ENCODE results near the gene SBF2.
"Not testable (repeated sequence)": the region's sequence is repeated elsewhere in the genome, so short reads cannot be mapped to it uniquely, and the experiment has no call there.

SBF2 gene

DNA sequence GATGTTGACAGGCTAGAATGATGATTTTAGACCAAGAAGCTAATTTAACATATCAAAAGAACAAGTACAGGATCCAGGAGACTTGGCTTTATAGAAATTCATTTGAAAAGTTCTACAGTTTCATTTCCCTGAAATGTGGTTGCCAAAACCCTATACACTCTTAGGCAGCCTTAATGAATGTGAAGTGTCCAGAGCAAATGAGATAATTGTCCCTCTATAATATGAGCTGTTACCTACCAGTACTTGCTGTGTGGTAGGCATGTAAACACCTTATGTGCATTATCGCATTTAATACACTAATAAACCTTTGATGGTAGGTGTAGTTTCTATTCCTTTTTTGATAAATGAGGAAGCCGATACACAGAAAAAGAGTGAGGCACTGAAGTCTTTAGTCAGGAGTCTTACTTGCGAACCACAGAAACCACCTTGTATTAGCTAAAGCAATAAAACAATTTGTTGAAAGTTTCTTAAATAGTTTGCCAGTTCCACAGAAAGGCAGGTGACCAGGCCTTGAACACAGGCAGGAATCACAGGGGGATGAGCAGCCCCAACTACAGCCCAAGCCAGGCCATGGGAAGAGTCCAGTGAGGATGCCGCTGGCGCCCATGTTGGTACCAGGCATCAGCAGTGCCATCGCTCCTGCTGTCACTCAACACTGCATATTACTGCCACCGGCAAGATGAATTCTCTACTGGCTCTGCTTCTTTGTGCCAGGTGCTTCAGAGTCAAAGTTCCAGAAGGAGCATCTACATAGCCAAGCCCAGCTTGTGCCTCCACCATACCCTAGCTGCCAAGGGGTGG, 548.4 kb downstream of the SBF2 start:
- peaks cover 3% of the 10 kb centered on the region for H3K27me3 Mint-ChIP-seq
- no peaks in the 10 kb centered on the region for H3K9me3 Mint-ChIP-seq
- CTCF ChIA-PET: interaction anchor here (0.9 to 7.3 kb wide), 4 partner anchors 132 to 209 kb away, joined by 3 to 106 read pairs (median 34); no protein-coding TSS in a partner anchor
- H3K36me3 Mint-ChIP-seq: peaks cover 6% of the 10 kb centered on the region
- no peak overlapping the region for H3K27ac Mint-ChIP-seq
- no peak for DNase-seq
- H3K4me3 Mint-ChIP-seq: no peak overlapping the region
- H3K4me1 Mint-ChIP-seq: peaks cover 14% of the 10 kb centered on the region

DNA sequence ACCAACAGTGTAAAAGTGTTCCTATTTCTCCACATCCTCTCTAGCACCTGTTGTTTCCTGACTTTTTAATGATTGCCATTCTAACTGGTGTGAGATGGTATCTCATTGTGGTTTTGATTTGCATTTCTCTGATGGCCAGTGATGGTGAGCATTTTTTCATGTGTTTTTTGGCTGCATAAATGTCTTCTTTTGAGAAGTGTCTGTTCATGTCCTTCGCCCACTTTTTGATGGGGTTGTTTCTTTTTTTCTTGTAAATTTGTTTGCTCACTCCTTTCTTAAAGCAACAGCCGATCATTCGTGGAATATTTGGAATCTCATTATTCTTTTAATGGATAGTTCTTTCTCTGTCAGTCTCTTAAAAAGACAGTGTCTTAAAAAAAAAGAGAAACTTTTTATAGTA, 550.5 kb downstream of the SBF2 start:
- H3K9me3 Mint-ChIP-seq, H3K27me3 Mint-ChIP-seq, H3K27ac Mint-ChIP-seq, CTCF ChIA-PET, DNase-seq, H3K4me3 Mint-ChIP-seq: not testable (repeated sequence)
- Mint-ChIP-seq H3K4me1 (peaks cover 23% of the 10 kb centered on the region), H3K36me3 (peaks cover 12% of the 10 kb centered on the region)

DNA sequence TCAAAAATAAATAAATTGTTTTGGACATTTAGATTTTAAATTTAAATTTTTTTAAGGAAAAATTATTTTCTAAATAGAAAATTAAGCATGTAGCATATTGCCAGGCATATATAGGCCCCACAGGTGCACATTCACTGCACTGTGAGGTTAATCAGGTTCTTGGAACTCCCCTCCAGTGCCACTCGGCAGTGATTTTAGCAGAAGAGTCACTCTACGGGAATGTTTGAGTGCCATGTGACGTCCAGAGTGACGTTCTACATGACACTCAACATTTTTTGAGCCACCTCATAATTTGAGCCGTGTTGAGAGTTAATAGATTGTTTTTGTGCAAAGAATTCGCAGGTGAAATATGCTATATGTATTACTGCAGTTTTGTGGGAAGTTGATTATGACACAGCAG, 552.8 kb downstream of the SBF2 start:
- CTCF ChIA-PET: no interaction called here
- peaks cover 22% of the 10 kb centered on the region for H3K36me3 Mint-ChIP-seq
- H3K27me3 Mint-ChIP-seq: no peaks in the 10 kb centered on the region
- no peak for DNase-seq
- peaks cover 6% of the 10 kb centered on the region for H3K9me3 Mint-ChIP-seq
- no peak overlapping the region for H3K4me3 Mint-ChIP-seq
- peaks cover 19% of the 10 kb centered on the region for H3K4me1 Mint-ChIP-seq
- no peak overlapping the region for H3K27ac Mint-ChIP-seq

DNA sequence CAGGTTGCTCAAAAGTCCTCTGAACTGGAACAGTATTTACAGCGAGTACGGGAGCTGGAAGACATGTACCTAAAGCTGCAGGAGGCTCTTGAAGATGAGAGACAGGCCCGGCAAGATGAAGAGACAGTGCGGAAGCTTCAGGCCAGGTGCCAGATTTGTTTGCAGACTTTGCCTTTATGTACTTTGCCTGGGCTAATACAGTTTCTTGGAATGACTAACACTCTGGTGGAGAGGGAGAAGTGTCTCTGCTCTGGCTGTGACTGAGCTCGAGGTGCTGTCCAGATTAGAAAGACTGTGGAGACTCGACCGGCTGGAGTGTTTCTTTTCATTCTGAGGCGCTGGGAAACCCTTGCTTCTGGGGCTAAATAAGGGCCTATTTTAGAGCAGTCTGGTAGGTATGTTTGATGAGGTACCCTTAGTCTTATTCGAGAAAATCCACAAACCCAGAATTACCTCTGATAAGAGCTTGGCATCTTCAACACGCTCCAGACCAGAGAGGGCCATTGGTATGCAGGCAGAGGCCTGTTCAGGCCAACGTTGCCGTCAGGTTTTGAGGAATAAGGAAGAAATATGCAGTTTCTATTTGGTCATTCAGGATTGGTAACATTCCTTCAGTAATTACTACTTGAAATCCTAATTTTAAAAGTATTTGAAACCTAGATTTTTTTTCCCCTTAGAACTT, 553.7 kb downstream of the SBF2 start:
- no peaks in the 10 kb centered on the region for H3K27me3 Mint-ChIP-seq
- no peak for DNase-seq
- peak overlapping the region; percentile 16 for H3K27ac Mint-ChIP-seq
- CTCF ChIA-PET: interaction anchor here (1.2 kb wide), 1 partner anchor 40 kb away, joined by 3 read pairs; no protein-coding TSS in a partner anchor
- peaks cover 15% of the 10 kb centered on the region for H3K9me3 Mint-ChIP-seq
- peaks cover 19% of the 10 kb centered on the region for H3K4me1 Mint-ChIP-seq
- H3K4me3 Mint-ChIP-seq: no peak overlapping the region
- H3K36me3 Mint-ChIP-seq: peaks cover 31% of the 10 kb centered on the region

DNA sequence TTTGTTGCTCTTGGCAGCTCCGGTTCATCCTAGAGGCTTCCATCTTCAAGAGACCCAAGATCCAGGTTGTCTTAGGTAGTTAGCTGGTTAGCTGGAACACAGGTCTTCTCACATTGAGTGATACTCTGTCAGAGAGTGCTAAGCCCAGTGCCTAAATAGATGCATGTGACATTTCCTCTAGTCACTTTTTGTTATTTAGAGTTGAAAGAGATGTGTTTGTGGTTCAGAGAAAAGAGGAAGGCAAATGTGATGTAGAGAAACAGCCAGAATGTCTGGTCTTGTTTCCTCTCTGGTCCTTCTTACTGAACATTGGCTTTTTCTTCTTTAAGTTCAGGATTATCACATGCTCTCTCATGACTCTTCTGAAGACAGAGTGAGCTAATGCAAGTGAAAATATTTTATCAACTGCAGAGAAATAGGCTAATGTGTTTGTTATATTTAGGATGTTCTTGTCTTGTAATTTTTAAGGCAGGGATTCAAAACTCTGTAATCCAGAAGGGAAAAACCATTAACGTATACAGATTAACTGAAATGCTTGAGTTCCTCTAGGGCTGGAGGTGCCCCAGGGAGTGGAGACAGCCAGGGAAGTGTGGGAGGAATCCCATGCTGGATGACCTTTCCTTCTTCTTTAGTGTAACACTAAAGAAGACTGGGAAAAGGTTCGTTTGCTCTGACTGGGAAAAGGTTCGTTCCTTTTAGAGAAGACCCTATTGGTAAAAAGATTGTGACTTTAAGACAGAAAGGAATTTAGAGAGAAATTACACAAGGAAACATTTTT, 554.7 kb downstream of the SBF2 start:
- Mint-ChIP-seq H3K4me1 (peaks cover 17% of the 10 kb centered on the region), H3K4me3 (no peak overlapping the region), H3K36me3 (peaks cover 35% of the 10 kb centered on the region), H3K27ac (peak overlapping the region; percentile 5), H3K27me3 (no peaks in the 10 kb centered on the region), H3K9me3 (peaks cover 16% of the 10 kb centered on the region)
- no peak for DNase-seq
- CTCF ChIA-PET: interaction anchor here (0.7 to 3.8 kb wide), 3 partner anchors 8 to 233 kb away, joined by 3 to 21 read pairs (median 3); no protein-coding TSS in a partner anchor

DNA sequence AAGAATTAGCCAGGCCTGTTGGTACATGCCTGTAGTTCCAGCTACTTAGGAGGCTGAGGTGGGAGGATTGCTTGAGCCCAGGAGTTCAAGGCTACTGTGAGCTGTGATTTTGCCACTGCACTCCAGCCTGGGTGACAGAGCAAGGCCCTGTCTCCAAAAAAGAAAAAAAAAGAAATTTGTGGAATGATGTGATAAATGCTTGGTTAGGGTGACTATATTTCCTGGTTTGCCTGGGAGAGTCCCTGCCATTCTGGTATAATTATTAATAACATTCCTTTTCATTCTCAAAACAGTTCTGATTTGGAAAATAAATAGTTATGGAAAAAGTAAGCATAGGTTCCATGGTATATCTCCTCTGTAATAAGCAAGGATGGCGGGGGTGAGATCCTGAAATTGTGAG, 555.3 kb downstream of the SBF2 start:
- CTCF ChIA-PET: interaction anchor here (0.7 to 3.8 kb wide), 2 partner anchors 9 to 232 kb away, joined by 3 to 21 read pairs; no protein-coding TSS in a partner anchor
- H3K9me3 Mint-ChIP-seq: peaks cover 16% of the 10 kb centered on the region
- H3K4me1 Mint-ChIP-seq: peaks cover 17% of the 10 kb centered on the region
- no peak for DNase-seq
- no peaks in the 10 kb centered on the region for H3K27me3 Mint-ChIP-seq
- peaks cover 35% of the 10 kb centered on the region for H3K36me3 Mint-ChIP-seq
- H3K27ac Mint-ChIP-seq: no peak overlapping the region
- no peak overlapping the region for H3K4me3 Mint-ChIP-seq

DNA sequence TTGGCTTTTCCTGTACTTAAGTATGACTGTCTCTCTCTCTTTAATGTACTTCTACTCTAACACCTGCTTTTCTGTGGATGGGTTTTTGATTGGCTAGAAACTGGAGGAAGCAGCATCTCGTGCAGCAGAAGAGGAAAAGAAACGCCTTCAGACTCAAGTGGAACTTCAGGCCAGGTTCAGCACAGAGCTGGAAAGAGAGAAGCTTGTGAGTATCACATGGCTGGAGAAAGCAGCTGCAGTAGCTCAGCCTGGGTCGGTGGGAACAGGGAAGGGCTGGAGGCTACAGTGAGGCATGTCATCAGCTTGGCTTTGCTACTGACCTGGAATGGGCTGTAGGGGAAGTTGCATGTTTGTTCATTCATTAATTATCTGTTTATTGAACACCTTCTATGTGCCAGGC, 555.9 kb downstream of the SBF2 start:
- H3K27ac Mint-ChIP-seq: no peak overlapping the region
- peaks cover 16% of the 10 kb centered on the region for H3K9me3 Mint-ChIP-seq
- peaks cover 35% of the 10 kb centered on the region for H3K36me3 Mint-ChIP-seq
- H3K4me3 Mint-ChIP-seq: no peak overlapping the region
- H3K4me1 Mint-ChIP-seq: peaks cover 17% of the 10 kb centered on the region
- CTCF ChIA-PET: interaction anchor here (0.8 to 3.8 kb wide), 2 partner anchors 9 to 21 kb away, joined by 3 to 21 read pairs; no protein-coding TSS in a partner anchor
- no peaks in the 10 kb centered on the region for H3K27me3 Mint-ChIP-seq
- DNase-seq: no peak

DNA sequence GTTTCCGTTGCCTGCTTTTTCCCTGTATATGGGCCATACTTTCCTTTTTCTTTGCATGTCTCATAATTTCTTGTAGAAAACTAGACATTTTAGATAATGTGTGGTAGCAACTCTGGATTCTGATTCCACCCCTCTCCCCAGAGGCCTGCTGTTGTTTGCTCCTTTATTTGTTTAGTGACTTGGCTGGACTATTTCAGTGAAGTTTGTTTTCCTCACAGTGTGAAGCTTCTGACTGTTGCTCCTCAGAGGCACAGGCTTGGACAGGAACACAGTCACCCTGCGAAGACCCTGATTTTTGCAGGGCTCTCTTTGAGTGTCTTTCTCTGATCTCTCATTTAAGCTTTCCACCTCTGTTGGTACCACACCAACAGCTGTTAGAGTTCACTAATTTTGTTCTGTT, 557.7 kb downstream of the SBF2 start:
- Mint-ChIP-seq H3K27me3 (no peaks in the 10 kb centered on the region), H3K27ac (no peak overlapping the region), H3K9me3 (peaks cover 16% of the 10 kb centered on the region), H3K4me3 (no peak overlapping the region), H3K36me3 (peaks cover 32% of the 10 kb centered on the region), H3K4me1 (peaks cover 17% of the 10 kb centered on the region)
- DNase-seq: no peak
- CTCF ChIA-PET: interaction anchor here (1.1 to 3.8 kb wide), 2 partner anchors 11 to 123 kb away, joined by 3 to 21 read pairs; no protein-coding TSS in a partner anchor

DNA sequence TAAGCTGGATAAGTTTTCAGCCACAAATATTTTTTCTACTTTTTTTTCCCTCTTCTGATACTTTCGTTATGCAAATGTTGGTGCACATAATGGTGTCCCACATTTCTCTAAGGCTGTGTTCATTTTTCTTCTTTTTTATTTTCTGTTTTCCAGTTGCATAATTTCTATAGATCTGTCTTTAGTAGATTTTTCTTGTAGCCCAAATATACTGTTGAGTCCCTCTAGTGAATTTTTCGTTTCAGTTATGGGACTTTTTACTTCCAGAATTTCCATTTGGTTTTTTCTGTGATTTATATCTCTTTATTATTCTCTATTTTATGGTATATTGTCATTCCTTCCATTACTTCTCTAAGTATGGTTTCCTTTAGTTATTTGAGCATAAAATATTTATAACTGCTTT, 558.1 kb downstream of the SBF2 start:
- H3K36me3 Mint-ChIP-seq: peaks cover 31% of the 10 kb centered on the region
- H3K4me3 Mint-ChIP-seq: no peak overlapping the region
- H3K4me1 Mint-ChIP-seq: peaks cover 17% of the 10 kb centered on the region
- no peak for DNase-seq
- H3K27ac Mint-ChIP-seq: no peak overlapping the region
- no peaks in the 10 kb centered on the region for H3K27me3 Mint-ChIP-seq
- peaks cover 16% of the 10 kb centered on the region for H3K9me3 Mint-ChIP-seq
- CTCF ChIA-PET: interaction anchor here (3.8 kb wide), 1 partner anchor 12 kb away, joined by 21 read pairs; no protein-coding TSS in a partner anchor

DNA sequence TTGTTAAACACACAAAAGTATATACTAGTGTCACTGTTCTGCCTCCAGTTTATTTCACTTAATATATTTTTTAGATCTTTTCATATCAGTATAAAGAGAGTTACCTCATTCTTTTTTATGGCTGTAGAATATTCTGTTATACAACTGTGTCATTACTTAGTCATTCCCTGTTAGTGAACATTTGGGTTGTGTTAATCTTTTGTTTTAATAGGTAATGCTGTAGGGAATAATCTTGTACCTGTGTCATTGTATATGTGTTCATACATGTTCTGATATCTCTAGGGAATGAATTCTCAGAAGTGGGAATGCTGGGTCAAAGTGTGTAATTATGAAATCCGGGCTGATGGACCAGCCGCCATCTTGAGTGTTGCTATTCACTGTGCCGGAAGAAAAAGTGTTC, 558.8 kb downstream of the SBF2 start:
- Mint-ChIP-seq H3K4me1 (peaks cover 17% of the 10 kb centered on the region), H3K4me3 (no peak overlapping the region), H3K36me3 (peaks cover 31% of the 10 kb centered on the region), H3K27me3 (no peaks in the 10 kb centered on the region), H3K27ac (no peak overlapping the region), H3K9me3 (peaks cover 16% of the 10 kb centered on the region)
- CTCF ChIA-PET: interaction anchor here (0.9 kb wide), 2 partner anchors 13 to 200 kb away, joined by 3 read pairs; no protein-coding TSS in a partner anchor
- no peak for DNase-seq

DNA sequence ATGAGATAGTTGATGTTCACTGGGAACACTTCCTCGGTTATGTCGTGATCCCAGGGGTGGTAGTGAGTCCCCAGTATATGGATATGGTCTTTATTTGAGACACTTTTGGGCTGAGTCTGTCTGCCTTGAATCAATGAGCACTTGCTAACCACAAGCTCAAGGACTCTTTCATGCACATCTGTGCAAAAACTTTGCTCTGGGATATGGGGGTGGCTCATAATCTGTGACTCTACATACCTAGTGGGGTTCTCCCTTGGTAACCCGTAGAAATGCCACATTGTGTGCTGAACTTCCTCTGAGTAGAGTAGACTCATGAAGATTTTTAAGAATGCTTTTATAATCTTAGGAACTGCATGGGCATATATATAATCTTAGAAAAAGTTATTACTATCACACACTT, 560.8 kb downstream of the SBF2 start:
- peaks cover 23% of the 10 kb centered on the region for H3K36me3 Mint-ChIP-seq
- DNase-seq: no peak
- H3K4me1 Mint-ChIP-seq: peaks cover 3% of the 10 kb centered on the region
- CTCF ChIA-PET: no interaction called here
- H3K27me3 Mint-ChIP-seq: no peaks in the 10 kb centered on the region
- H3K4me3 Mint-ChIP-seq: no peak overlapping the region
- H3K9me3 Mint-ChIP-seq: peaks cover 16% of the 10 kb centered on the region
- no peak overlapping the region for H3K27ac Mint-ChIP-seq

DNA sequence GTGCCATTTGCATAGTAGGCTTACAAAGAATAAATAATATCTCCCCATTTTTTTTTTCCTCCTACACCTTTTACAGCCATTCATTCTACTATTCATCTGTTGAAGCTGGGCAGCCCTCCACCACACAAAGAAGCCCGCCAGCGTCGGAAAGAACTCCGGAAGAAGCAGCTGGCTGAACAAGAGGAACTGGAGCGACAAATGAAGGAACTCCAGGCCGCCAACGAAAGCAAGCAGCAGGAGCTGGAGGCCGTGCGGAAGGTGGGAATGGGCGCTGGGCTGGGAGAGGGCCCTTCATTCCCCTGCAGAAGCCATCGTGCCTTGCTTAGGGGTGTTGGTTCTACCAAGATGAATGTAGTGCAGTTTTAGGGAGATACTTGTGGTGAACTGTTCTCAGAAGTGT, 561.6 kb downstream of the SBF2 start:
- DNase-seq: no peak

DNA sequence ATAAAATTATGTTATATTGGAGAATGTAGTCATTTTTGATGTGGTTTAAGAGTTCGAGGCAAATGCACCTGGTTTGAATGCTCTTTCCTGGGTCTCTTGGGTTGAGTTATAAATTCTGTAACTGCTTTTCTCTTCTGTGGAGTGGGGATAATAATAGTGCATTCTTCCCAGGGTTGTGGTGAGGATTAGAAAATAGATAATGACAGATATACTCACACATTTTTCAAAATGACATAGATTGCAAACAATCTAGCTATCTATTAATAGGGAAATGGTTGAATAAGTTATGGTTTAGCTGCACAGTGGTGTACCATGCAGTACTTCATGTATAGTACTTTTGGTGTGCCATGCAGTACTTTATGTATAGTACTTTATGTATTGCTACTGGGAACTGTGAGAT, 562.8 kb downstream of the SBF2 start:
- no peak for DNase-seq
- H3K9me3 Mint-ChIP-seq: peaks cover 11% of the 10 kb centered on the region
- peaks cover 15% of the 10 kb centered on the region for H3K36me3 Mint-ChIP-seq
- no peak overlapping the region for H3K27ac Mint-ChIP-seq
- H3K4me3 Mint-ChIP-seq: no peak overlapping the region
- H3K4me1 Mint-ChIP-seq: peaks cover 3% of the 10 kb centered on the region
- no peaks in the 10 kb centered on the region for H3K27me3 Mint-ChIP-seq
- CTCF ChIA-PET: interaction anchor here (1.1 to 1.2 kb wide), 2 partner anchors 17 to 19 kb away, joined by 4 to 6 read pairs; no protein-coding TSS in a partner anchor

More for the DNA sequence above, 561.6 kb downstream of the SBF2 start:
- CTCF ChIA-PET: no interaction called here
- H3K36me3 Mint-ChIP-seq: peaks cover 21% of the 10 kb centered on the region
- no peak overlapping the region for H3K4me3 Mint-ChIP-seq
- no peaks in the 10 kb centered on the region for H3K27me3 Mint-ChIP-seq
- H3K9me3 Mint-ChIP-seq: peaks cover 16% of the 10 kb centered on the region
- no peak overlapping the region for H3K27ac Mint-ChIP-seq
- H3K4me1 Mint-ChIP-seq: no peaks in the 10 kb centered on the region

Measured in activated naive CD4-positive, alpha-beta T cell treated with anti-CD3 and anti-CD28 coated beads, Interleukin-2, amount 10 ng/mL, durations not matched to agents 7 days and 5 days (primary cell).